Cardiac ventricle fibroblast (primary cell): ENCODE data around the gene PARD6A. TPM values are rescaled to one million over a fixed set of nuclear protein-coding genes. Genes with fewer than 3 reads are reported as not detected.

ENCODE experiments used
- total RNA-seq: library from RNA; depleted of rRNA; stranded (reverse); fragments of >200 nt; gene quantifications from 2 replicates; pipeline ENCODE4 v1.2.3, GENCODE V29; 2015

The PARD6A gene, protein sequence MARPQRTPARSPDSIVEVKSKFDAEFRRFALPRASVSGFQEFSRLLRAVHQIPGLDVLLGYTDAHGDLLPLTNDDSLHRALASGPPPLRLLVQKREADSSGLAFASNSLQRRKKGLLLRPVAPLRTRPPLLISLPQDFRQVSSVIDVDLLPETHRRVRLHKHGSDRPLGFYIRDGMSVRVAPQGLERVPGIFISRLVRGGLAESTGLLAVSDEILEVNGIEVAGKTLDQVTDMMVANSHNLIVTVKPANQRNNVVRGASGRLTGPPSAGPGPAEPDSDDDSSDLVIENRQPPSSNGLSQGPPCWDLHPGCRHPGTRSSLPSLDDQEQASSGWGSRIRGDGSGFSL
- total RNA-seq = 0.39 and 0.44 TPM in 2 replicates

DNA sequence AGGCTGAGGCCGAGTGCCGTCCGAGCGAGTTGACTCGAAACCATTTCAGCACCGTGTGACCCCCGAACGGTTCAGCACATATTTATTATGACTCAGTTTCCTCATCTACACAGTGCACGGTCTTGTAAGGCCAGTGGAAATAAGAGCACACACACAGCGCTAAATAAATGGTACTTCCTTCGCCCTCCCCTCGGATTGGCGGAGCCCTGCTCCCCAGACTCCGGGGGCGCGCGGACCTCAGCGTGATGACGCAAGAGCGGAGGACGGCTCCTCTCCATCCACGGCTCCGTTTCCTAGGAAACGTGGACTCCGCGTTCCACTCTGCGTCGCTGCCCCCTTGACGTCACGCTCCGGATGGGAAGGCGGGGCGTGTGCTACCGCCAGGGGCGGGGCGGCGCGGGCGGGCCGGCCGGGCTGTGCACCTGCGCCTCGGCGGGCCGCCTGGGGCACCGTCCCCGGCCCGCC, at the start of gene PARD6A:
Gene PARD6A, plus strand, starts transcription at position 397 of the 465 bp plus-strand sequence. CDS start 79 bp downstream, outside the sequence.

DNA sequence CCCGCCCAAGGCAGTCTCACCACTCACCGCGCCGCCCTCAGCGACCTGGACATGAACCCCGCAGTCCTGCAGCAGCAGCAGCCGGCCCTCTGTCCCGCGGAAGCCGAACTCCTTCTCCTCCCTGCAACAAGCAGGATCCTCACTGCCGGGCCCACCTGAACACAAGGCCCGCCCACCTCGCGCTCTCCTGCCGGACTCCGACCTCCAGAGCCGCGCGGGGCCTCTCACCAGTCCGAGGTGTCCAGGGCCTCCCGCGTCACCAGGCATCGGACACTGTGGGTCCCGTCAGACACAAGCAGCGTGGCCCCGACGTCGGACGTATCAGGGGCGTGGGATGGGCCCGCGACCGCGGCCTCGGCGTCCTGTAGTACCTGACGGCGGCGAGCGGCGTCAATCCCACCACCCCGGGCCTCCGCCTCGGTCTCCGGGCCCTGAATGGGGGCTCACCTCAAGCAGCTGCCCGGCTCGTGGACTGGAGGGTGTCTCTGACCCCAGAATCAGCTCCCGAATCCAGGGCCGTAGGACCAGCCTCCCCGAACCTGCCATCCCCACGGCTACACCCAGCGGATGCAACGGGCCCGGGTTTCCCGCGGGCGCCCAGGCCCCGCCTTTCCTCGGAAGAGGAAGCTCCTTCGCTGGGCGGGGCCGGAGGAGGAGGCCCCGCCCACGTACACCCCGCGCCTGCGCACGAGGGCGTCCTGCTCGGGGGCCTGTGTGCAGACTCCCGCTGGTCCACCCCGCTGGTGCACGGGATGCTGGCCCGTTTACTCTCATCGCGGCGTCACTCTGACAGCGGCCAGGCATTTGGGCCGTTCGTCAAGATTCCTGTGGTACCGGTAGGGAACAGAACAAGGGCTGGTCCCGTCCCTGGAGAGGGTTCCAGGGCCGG, 841 bp upstream of the PARD6A start, which contains the start of gene ACD:
Gene ACD, minus strand, starts transcription at position 586 of the 889 bp plus-strand sequence. Its CDS starts 40 bp downstream, at position 546.

DNA sequence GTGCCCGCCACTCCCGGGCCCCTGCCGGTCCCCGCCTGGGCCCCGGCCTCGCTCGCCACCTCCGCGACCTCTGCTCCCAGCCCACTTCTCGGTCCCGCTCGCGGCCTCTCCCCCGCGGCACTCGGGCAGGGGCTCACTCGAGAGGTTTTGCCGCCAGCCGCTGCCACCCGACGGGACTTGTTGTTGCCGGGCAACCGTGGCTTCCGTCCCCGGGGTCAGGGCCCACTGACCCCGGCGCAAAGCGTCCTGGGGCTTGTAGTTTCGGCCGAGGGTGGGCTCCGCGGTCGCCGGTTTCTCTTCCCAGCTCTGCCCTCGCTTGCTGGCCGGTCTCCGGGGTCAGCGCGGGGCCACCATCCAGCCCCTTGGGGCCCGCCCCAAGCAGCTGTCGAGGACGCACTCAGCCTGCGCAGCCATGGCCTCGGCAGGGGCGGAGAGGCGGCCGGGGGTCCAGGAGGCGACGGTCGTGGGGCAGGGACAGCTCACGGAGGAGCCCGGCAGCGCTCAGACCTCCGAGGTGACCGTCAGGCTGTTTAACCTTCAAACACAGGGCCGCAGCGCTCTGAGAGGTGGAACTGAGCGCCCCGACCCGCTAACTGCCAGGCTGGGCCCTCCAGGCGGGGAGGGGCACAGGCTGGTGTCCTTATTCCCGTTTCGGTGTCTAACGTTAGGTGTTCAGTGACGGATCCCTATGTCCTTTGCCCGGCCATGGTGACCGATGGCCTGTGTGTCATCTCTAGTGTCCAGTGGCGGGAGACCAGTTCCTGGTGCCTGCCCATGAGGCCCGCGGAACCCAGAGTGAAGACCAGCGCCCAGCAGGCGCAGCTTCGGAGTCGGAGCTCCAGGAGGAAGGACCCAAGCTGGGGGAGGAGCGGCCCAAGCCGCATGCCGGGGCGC, 6.0 kb downstream of the PARD6A start, which contains the start of the genes C16orf86 and ENKD1:
Gene C16orf86, plus strand, starts transcription at position 256 of the 894 bp plus-strand sequence. Its CDS starts 157 bp downstream, at position 413.
Gene ENKD1, minus strand, starts transcription at position 192 of the 894 bp plus-strand sequence. CDS start 308 bp downstream, outside the sequence.

Other genes with a start within 250 kb of the PARD6A start
- gene ZDHHC1, start 244.5 kb upstream of the PARD6A start, total RNA-seq = 8.8 and 11.4 TPM in 2 replicates
- gene HSD11B2, start 229.8 kb upstream of the PARD6A start, total RNA-seq = 0.93 and 2.0 TPM in 2 replicates
- 99.7 and 107 TPM in 2 replicates for gene ATP6V0D1, start 179.8 kb upstream of the PARD6A start, total RNA-seq
- not detected in 2 replicates for gene AGRP, start 177.4 kb upstream of the PARD6A start, total RNA-seq
- 34.4 and 46.2 TPM in 2 replicates for gene RIPOR1, start 132.1 kb upstream of the PARD6A start, total RNA-seq
- gene CTCF, start 98.4 kb upstream of the PARD6A start, total RNA-seq = 12.5 and 19.1 TPM in 2 replicates
- gene CARMIL2, start 15.8 kb upstream of the PARD6A start, total RNA-seq = 0.05 and 1.5 TPM in 2 replicates
- gene ACD, start 700 bp upstream of the PARD6A start, total RNA-seq = 12.9 and 15.7 TPM in 2 replicates
- 10.4 and 11.9 TPM in 2 replicates for gene ENKD1, start 5.8 kb downstream of the PARD6A start, total RNA-seq
- gene C16orf86, start 5.9 kb downstream of the PARD6A start, total RNA-seq = 2.4 and 12.9 TPM in 2 replicates
- 8.5 and 11.8 TPM in 2 replicates for gene GFOD2, start 58.4 kb downstream of the PARD6A start, total RNA-seq
- 5.7 and 5.8 TPM in 2 replicates for gene RANBP10, start 145.6 kb downstream of the PARD6A start, total RNA-seq
- gene TSNAXIP1, start 145.9 kb downstream of the PARD6A start, total RNA-seq = 0.15 and 0.62 TPM in 2 replicates
- 36.1 and 45.9 TPM in 2 replicates for gene THAP11, start 181.4 kb downstream of the PARD6A start, total RNA-seq
- 65.6 and 89.6 TPM in 2 replicates for gene NUTF2, start 186.0 kb downstream of the PARD6A start, total RNA-seq
- gene CENPT, start 186.7 kb downstream of the PARD6A start, total RNA-seq = 22.8 and 25.8 TPM in 2 replicates
- gene EDC4, start 212.1 kb downstream of the PARD6A start, total RNA-seq = 18.2 and 35.9 TPM in 2 replicates
- gene NRN1L, start 223.9 kb downstream of the PARD6A start, total RNA-seq = not detected in 2 replicates
- gene PSKH1, start 232.3 kb downstream of the PARD6A start, total RNA-seq = 21.5 and 24.1 TPM in 2 replicates